ENCODE measurements around the gene CCDC106. TPM values are rescaled to one million over a fixed set of nuclear protein-coding genes. Genes with fewer than 3 reads are reported as not detected.

The CCDC106 gene
- total RNA-seq, 1 experiment from 2014 or later: 19.9 TPM

- DNase-seq: no peak
- Histone ChIP-seq H2BK20ac (ENCODE audit: low read depth, low read length, poor library complexity, severe bottlenecking) (no peak overlapping the region), H3K27me3 (ENCODE audit: insufficient read depth, low read length) (no peaks in the 10 kb centered on the region), H3K9ac (ENCODE audit: extremely low read depth, insufficient read length, low read length) (no peak overlapping the region), H2BK5ac (ENCODE audit: insufficient read length, low read length) (no peak overlapping the region), H3T11ph (ENCODE audit: low read length) (no peak overlapping the region), H4K20me1 (ENCODE audit: control insufficient read depth, insufficient read depth, insufficient read length) (no peaks in the 10 kb centered on the region), H3K23ac (ENCODE audit: insufficient read length, low read depth, low read length) (no peak overlapping the region), H4K5ac (ENCODE audit: insufficient read length, low read depth, low read length) (no peak overlapping the region), H2AFZ (ENCODE audit: low read length) (no peak overlapping the region), H3K4me1 (ENCODE audit: insufficient read depth, low read length) (no peaks in the 10 kb centered on the region), H4K8ac (replicated peaks; ENCODE audit: insufficient read length, low read depth, low read length) (no peak overlapping the region), H2BK120ac (ENCODE audit: low read depth, low read length, poor library complexity, severe bottlenecking) (no peak overlapping the region), H3K27ac (ENCODE audit: insufficient read length, low read depth, low read length) (no peak overlapping the region), H2BK15ac (ENCODE audit: low read depth, low read length) (no peak overlapping the region), H2AK5ac (ENCODE audit: insufficient read length, low read length) (no peak overlapping the region), H3K56ac (ENCODE audit: insufficient read length, low read depth, low read length) (no peak overlapping the region), H2BK12ac (ENCODE audit: insufficient read length, low read depth, low read length) (no peak overlapping the region), H3K18ac (ENCODE audit: insufficient read length, low read depth, low read length) (no peak overlapping the region), H3K4ac (ENCODE audit: low read depth, low read length) (no peak overlapping the region), H3K9me3 (ENCODE audit: control insufficient read depth, low read depth, low read length) (no peaks in the 10 kb centered on the region), H3K4me2 (ENCODE audit: insufficient read depth, insufficient read length, low read length) (no peak overlapping the region), H3K79me1 (ENCODE audit: insufficient read depth, low read depth, low read length, poor library complexity, severe bottlenecking) (no peaks in the 10 kb centered on the region), H3K23me2 (ENCODE audit: insufficient read length, low read depth, low read length, poor library complexity, severe bottlenecking) (no peaks in the 10 kb centered on the region), H3K14ac (ENCODE audit: insufficient read depth, low read length) (no peak overlapping the region), H4K91ac (ENCODE audit: insufficient read length, low read depth, low read length) (no peak overlapping the region), H3K79me2 (ENCODE audit: insufficient read depth, low read length) (no peaks in the 10 kb centered on the region)
- H3K27me3 Mint-ChIP-seq (ENCODE audit: low read depth): peaks cover 2% of the 10 kb centered on the region
- H3K9me3 Mint-ChIP-seq: no peaks in the 10 kb centered on the region; a peak in 1 of 5 replicates
- TF ChIP-seq CTCF (conservative IDR thresholded peaks at IDR 0.05): no peak
- no CpG with 5 or more reads among the region's 9 CpGs for WGBS (ENCODE audit: extremely low coverage, insufficient read length, low lambda C conversion rate)
- H3K36me3 Mint-ChIP-seq (ENCODE audit: insufficient read depth in 1 of 3, low read depth in 3 of 3): peaks cover 21 to 41% (median 37%) of the 10 kb centered on the region in 3 experiments
- H3K27ac Mint-ChIP-seq: no peak overlapping the region
- H3K4me3 Mint-ChIP-seq: no peak overlapping the region
- peaks cover 10 to 14% of the 10 kb centered on the region in 2 experiments for H3K4me1 Mint-ChIP-seq
Measured at GRCh38 chr19:55621205-55621672, 26.8 kb upstream of the CCDC106 start.

All from H9 (cell line).